Mucosa of descending colon (tissue), 3 donors: ENCODE results near the gene NEK4. TPM values are rescaled to one million over a fixed set of nuclear protein-coding genes. Genes with fewer than 3 reads are reported as not detected.

ENCODE experiments used
- ATAC-seq: fragments of 200-7000 bp; cut with Tn5 transposase; one replicate; pipeline ENCODE4 v1.9.1; 2020; ENCODE audit warnings: mild to moderate bottlenecking, moderate library complexity
- DNase-seq, 3 donors: peaks; one replicate each; pipeline ENCODE4 v3.0.0-alpha.2; 2020
- H3K36me3 ChIP-seq: fragments of 200-600 bp; one replicate; pipeline ENCODE4 v1.8.0; 2021; ENCODE audit warnings: low read depth, mild to moderate bottlenecking
- H3K4me1 ChIP-seq: fragments of 200-600 bp; one replicate; pipeline ENCODE4 v1.8.0; 2021; ENCODE audit warnings: low read depth, mild to moderate bottlenecking
- H3K4me3 ChIP-seq: fragments of 200-600 bp; one replicate; pipeline ENCODE4 v1.8.0; 2021; ENCODE audit warnings: mild to moderate bottlenecking
- H3K9me3 ChIP-seq: fragments of 200-600 bp; one replicate; pipeline ENCODE4 v1.8.0; 2021; ENCODE audit warnings: mild to moderate bottlenecking
- intact Hi-C, 2 donors: fragments of 100-400 bp; cut with DNase I in 1 of 2; cut with micrococcal nuclease in 1 of 2; formaldehyde crosslinking; loops; one replicate each; pipeline versions ENCODE4 v1.11.0 to v1.11.1; 2022; cut with DNase I, micrococcal nuclease
- total RNA-seq, 3 donors: library from RNA; stranded (reverse); fragmentation: NEBNext Ultra II Directional in 2 of 3; extraction: Animal tissue kit (Norgen Biotek cat#: 25700) in 2 of 3; gene quantifications; one replicate each; pipeline versions ENCODE4 v1.2.1 to v1.2.4, GENCODE V29; 2021 to 2023
- TF ChIP-seq, protein P1 (sequence below): fragments of 200-600 bp; IDR thresholded peaks from one replicate; pipeline ENCODE4 v1.8.0; 2022; ENCODE audit warnings: antibody characterized with exemption, mild to moderate bottlenecking
- donor health status: DM: no; HTN: no; CAD: no; lungs with moderate emphysema.
- donor health status: DM: no; HTN: no; CAD: no.
- donor health status: DM: no; HTN: yes; CAD: no.

Gene NEK4
- total RNA-seq, 3 donors from 2014 or later, result 19.9 to 33.9 (median 20.2) TPM

DNA sequence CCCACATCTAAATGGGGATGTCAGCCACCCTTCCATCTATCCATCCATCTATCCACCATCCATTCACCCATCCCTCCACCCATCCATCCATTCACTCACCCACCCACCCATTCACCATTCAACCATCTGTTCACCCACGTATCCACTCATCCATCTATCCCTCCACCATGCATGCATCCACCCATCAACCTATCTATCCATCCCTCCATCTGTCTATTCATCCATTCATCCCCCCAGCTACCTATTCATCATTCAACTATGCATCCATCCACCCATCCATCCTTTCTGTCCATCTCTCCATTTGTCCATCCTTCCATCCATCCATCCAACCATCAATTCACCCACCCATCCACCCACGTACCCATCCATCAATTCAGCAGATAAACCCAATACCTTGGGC is 38.4 kb upstream of the NEK4 start:
- no peak for DNase-seq
- TF ChIP-seq, protein P1, sequence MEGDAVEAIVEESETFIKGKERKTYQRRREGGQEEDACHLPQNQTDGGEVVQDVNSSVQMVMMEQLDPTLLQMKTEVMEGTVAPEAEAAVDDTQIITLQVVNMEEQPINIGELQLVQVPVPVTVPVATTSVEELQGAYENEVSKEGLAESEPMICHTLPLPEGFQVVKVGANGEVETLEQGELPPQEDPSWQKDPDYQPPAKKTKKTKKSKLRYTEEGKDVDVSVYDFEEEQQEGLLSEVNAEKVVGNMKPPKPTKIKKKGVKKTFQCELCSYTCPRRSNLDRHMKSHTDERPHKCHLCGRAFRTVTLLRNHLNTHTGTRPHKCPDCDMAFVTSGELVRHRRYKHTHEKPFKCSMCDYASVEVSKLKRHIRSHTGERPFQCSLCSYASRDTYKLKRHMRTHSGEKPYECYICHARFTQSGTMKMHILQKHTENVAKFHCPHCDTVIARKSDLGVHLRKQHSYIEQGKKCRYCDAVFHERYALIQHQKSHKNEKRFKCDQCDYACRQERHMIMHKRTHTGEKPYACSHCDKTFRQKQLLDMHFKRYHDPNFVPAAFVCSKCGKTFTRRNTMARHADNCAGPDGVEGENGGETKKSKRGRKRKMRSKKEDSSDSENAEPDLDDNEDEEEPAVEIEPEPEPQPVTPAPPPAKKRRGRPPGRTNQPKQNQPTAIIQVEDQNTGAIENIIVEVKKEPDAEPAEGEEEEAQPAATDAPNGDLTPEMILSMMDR, result no peak
- Histone ChIP-seq H3K36me3 (no peaks in the 10 kb centered on the region), H3K4me1 (no peaks in the 10 kb centered on the region), H3K4me3 (no peak overlapping the region), H3K9me3 (no peaks in the 10 kb centered on the region)
- intact Hi-C loops, result no loop called here
- ATAC-seq, result no peak

DNA sequence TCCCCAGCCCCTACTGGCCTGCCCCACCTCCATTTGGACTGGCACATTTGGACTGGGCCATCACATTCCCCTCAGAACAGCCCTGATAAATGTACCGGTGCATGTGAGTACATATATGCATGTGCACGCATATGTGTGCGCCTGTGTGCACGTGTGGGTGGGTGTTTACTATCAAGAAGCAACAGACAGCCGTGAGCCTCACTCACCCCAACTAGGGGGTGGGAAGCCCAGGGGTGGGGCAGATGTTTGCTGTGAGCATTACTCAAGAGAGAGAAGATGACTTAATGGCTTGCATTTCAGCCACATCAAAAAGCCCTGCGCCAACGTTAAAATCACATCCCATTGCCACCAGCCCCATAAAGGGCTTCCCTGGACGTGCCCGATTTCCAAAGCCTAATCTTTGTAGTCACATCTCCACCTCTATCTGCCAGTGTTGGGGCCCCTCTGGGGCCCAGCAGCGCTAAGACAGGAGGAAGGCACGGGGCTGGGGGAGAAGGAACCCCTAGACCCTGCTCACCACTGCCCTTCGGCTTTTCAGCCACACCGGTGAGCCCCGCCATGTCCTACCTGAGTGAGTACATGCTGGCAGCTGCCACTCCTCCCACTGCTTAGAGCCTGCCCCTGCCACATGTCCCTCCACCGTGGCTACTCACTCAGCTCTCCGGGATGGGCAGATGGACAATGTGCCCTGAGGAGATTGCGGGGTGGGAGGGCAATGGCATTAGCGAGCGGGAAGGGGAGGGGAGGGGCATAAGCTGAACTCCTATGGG is 34.7 kb upstream of the NEK4 start:
- ATAC-seq, result no peak
- DNase-seq, result no peak
- Histone ChIP-seq H3K4me3 (no peak overlapping the region), H3K9me3 (no peaks in the 10 kb centered on the region), H3K36me3 (no peaks in the 10 kb centered on the region), H3K4me1 (no peaks in the 10 kb centered on the region)
- intact Hi-C loops, result no loop called here
- TF ChIP-seq, protein P1, result no peak

DNA sequence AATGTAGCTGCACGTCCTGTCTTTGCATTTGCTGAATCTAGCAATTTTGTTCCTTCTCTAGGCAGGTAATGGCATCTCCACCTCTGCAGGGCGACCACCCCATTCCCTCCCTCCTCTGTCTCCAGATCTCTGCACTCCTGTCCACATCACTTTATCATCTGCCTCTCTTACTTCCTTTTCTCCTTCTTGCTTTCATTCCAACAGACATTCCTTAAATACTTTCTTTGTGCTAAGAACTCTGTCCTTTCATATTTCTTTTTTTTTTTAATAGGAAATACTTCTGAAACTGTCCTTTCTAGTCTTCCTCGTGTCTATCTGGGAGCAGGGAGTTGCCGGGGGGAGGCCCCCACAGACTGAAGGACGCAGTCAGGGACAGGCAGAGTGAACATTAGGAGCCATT is 31.1 kb upstream of the NEK4 start:
- H3K4me3 ChIP-seq, result no peak overlapping the region
- H3K4me1 ChIP-seq, result no peaks in the 10 kb centered on the region
- no peaks in the 10 kb centered on the region for H3K9me3 ChIP-seq
- intact Hi-C loops, result no loop called here
- H3K36me3 ChIP-seq, result no peaks in the 10 kb centered on the region
- no peak for ATAC-seq
- no peak for DNase-seq
- TF ChIP-seq, protein P1, result no peak

DNA sequence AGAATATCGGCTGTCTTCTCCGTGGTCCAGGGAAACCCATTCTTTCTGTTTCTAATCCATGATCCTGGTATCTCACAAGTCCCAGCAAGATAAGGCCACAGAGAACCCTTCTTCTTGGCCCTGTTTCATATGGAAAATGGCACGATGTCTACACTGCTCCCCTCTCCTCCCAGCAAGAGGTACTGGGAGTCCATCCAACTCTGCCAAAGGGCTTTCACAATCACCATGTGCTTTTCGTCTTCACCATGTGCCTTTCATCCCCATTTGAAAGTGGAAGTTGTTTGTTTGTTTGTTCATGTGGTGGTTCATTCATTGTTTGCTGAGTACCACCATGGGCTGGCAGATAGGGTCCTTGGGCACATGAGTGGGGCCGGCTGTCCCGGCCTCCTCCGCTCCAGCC is 29.3 kb upstream of the NEK4 start:
- H3K9me3 ChIP-seq, result no peaks in the 10 kb centered on the region
- intact Hi-C loops, result no loop called here
- H3K36me3 ChIP-seq, result no peaks in the 10 kb centered on the region
- no peak for DNase-seq
- no peak for ATAC-seq
- H3K4me1 ChIP-seq, result no peaks in the 10 kb centered on the region
- H3K4me3 ChIP-seq, result no peak overlapping the region
- TF ChIP-seq, protein P1, result no peak

DNA sequence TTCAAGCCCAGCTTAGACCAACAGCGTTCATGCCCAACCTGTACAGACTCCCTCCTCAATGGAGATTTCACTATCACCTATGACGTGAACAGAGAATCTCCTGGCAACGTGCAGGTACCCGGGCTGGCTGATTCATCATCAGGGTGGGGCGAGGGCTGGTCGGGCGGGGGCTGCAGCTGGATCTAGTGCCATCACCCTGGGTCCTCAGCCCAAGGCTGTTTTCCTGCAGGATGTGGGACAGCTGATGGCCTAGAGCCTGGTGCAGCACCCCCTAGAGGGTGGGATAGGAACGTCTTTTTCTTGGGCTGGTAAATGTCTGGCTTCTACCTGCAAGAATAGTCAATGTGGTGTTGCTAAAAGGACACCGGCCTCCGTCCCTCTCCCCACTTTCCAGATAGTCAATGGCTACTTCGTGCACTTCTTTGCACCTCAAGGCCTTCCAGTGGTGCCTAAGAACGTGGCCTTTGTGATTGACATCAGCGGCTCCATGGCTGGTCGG is 28.3 kb upstream of the NEK4 start:
- intact Hi-C loops, result no loop called here
- H3K9me3 ChIP-seq, result no peaks in the 10 kb centered on the region
- no peak overlapping the region for H3K4me3 ChIP-seq
- DNase-seq (peak in 1 of 3 donors; percentile 23), ATAC-seq (peak; percentile 63)
- H3K4me1 ChIP-seq, result no peaks in the 10 kb centered on the region
- no peaks in the 10 kb centered on the region for H3K36me3 ChIP-seq
- TF ChIP-seq, protein P1, result peak; percentile 45
